ENCODE results near the gene SLC35F4.

Gene SLC35F4

DNA sequence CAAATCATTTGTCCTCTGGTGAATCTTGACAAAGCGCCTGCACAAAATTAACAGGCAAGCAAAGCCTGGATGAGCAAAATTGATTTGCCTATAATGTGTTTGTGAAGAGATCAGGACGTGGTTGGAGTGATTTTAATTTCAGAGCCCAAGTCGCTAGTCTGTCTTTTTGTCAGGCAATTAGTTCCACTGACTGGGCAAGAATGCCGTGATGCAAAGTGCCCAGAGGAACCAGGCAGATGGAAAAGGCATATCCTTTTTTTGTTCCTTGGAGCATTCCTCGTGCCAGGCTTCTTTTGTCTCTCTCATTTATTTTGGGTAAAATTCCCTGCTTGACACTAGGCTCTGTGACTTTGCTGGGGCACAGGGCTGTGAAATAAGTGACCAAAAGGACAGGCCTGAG, 306.3 kb downstream of the SLC35F4 start:
- FAIRE-seq, result no peak
- DNase-seq (ENCODE audit: insufficient read length, low spot score), result no peak

DNA sequence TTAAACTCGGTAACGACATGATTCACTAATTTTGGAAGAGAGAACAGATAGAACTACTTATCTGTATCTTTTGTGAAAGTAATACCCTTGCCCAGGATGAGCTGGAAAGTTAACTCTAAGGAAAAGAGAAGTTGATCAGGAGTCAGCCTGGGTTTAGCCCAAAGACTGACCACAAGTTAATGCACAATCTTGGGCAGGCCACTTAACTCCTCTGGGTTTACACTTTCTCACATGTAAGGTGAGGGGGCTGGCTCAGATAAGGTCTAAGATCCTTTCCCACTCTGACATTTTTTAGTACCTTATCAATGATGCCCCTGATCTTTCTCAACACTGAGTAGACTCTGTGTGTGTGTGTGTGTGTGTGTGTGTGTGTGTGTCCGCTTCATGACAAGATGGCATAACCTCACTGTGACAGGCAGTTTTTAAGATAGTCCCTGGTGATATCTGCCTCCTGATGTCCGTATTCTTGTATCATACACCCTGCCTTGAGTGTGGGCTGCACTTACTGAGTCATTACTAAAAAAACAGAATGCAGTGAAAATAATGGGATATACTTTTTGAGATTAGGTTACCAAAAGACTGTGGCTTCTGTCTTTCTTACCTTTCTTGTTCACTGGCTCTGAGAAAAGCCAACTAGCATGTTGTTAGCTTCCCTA, 316.0 kb downstream of the SLC35F4 start:
- no peak for DNase-seq (ENCODE audit: insufficient read length, low spot score)
- FAIRE-seq, result peak; percentile 96

DNA sequence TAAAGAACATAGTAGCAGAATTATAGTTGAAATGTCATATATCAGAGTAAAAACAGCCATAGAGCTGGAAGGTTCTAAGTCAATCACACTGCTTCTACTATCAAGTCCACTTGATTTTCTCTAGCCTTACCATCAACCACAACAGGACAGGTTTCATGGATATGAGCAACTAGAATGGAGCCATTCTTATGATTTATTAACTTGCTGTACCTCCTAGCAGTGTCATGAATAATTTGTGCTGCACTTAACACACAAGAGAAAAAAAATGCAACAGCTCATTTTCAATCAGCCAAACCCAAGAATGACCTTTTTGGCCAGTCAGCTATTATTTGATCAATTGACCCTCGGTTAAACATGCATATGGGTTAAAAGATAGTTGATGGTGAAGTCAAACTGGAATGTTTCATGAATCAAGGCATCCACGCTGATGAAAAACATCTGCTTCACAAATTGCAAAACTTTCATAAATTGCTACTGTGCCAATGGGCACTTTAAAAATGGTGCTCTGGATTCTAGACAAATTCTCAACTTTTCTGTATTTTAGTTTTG, 316.8 kb downstream of the SLC35F4 start:
- no peak for DNase-seq (ENCODE audit: insufficient read length, low spot score)
- FAIRE-seq, result no peak

- FAIRE-seq (no peak), DNase-seq (ENCODE audit: insufficient read length, low spot score) (no peak)
These were observed 318.8 kb downstream of the SLC35F4 start for GRCh38 chr14:57547131-57547530.

DNA sequence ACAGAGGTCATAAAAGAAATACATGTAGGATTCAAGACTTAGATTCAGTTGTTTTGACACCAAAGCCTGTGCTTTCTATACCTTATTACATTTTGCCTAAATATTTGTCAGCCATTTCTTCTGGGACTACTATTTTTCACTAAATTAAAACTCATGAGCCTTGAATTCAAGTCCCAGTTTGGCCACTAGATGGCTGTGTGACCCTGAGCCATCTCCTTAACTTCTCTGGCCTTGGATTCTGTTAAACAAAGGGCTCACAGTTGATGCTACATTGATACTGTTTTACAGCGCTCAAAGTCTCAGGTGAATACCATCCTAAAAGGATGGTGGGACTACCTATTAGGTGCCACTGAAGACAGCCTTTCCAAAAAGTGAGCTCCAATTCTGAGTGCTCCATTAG, 332.7 kb downstream of the SLC35F4 start:
- FAIRE-seq (peak; percentile 96), DNase-seq (ENCODE audit: insufficient read length, low spot score) (no peak)

DNA sequence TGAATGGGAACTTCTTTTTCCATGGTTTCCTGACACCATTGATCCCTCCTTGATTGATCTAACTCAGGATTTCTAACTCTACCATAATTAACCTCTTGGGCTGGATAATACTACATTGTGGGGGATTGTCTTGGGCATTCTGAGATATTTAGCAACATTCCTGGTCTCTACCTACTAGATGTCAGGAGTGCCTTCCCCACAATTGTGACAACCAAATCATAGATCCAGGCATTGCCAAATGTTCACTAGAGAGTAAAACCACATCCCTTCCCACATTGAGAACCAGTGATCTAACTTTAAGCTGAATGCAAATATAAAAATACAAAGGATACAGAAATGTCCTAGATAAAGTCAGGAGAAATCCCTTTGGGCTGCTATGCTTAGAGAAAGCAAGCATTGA, 335.3 kb downstream of the SLC35F4 start:
- FAIRE-seq (no peak), DNase-seq (ENCODE audit: insufficient read length, low spot score) (no peak)

DNA sequence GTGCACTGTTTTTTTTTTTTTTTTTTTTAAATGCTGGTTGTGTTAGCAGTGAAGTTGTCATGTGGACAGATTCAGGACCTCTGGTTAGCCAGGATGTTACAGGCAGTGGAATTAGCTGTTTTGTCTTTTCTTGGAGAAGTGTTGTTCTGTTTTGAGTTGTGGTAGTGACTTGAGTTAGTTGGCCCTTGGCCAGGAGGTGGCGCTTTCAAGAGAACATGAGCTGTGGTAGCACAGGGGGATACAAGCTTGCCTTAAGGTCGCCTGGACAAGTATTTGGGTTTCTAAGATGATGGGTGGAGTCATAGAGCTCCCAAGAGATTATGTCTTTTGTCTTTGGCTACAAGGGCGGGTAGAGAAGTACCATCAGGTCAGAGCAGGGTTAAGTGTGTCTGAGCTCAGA, 338.9 kb downstream of the SLC35F4 start:
- FAIRE-seq, result no peak
- DNase-seq (ENCODE audit: insufficient read length, low spot score), result no peak

GRCh38 chr14:57519043-57519442, 346.8 kb downstream of the SLC35F4 start:
- DNase-seq (ENCODE audit: insufficient read length, low spot score) (no peak), FAIRE-seq (no peak)

Measured in GM19239 (cell line).